ENCODE data around the gene ZNF292. TPM values are rescaled to one million over a fixed set of nuclear protein-coding genes. Genes with fewer than 3 reads are reported as not detected.

Gene ZNF292
- 10 to 100 TPM; 28.0 to 30.3 TPM for total RNA-seq

DNA sequence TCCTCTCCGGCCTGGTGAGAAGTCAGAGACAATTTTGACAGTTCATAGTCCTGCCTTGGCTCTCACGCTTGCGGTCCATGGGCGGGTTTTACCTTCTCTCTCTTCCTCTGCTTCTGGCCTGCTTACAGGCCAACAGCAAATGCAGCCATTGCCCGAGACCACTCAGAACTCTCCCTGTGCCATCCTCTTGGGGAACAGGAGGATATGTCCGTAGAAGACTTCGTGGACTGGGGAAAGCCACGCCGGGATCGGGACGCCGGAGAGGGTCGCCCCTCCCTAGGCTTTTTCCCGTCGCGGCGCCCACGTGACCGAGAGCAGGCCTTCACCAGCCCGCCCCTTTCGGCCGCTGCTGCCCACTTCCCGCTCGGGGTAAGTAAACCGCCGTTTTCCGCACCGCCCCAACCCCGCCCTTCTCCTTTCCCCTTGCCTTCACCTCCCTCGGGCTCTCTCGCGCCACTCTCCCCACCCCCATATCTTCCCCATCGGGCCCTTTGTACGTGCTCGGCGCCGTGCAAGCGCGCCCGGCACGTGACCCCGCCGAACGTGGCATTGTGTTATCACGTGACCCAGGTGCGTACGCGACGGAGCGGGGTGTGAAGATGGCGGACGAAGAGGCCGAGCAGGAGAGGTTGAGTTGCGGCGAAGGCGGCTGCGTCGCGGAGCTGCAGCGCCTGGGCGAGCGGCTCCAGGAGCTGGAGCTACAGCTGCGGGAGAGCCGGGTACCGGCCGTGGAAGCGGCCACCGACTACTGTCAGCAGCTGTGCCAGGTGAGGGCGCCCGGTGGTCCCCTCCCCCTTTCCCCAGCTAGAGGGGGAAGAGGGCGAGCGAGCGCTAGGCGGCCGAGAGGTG, at the start of gene ZNF292:
Gene ZNF292, plus strand, starts transcription at position 573 of the 849 bp plus-strand sequence. Its CDS starts 27 bp downstream, at position 600.
- no peaks in the 10 kb centered on the region for H3K9me3 ChIP-seq
- peaks cover 51% of the 10 kb centered on the region for H3K4me1 ChIP-seq
- peak; percentile 90 for ATAC-seq
- H3K27me3 ChIP-seq, result no peaks in the 10 kb centered on the region
- no peaks in the 10 kb centered on the region for H3K36me3 ChIP-seq (replicated peaks in 1 of 2; ENCODE audit: insufficient read depth in 1 of 2, low read depth in 2 of 2)
- peak; percentile 94 to 97 (median 96) for DNase-seq
- intact Hi-C loops (cut with DNase I), result no loop called here
- peak within 1 kb of the TSS; percentile 67 to 88 for H3K4me3 ChIP-seq
- WGBS, 2 donors, result 0% methylated on average over 48 to 75 of the region's 75 CpGs
- peak within 1 kb of the TSS; percentile 88 to 96 (median 94) for H3K27ac ChIP-seq
- TF ChIP-seq POLR2A (IDR thresholded peaks at IDR 0.05), result peak; percentile 39 to 76 (median 74)
- TF ChIP-seq, protein P1, sequence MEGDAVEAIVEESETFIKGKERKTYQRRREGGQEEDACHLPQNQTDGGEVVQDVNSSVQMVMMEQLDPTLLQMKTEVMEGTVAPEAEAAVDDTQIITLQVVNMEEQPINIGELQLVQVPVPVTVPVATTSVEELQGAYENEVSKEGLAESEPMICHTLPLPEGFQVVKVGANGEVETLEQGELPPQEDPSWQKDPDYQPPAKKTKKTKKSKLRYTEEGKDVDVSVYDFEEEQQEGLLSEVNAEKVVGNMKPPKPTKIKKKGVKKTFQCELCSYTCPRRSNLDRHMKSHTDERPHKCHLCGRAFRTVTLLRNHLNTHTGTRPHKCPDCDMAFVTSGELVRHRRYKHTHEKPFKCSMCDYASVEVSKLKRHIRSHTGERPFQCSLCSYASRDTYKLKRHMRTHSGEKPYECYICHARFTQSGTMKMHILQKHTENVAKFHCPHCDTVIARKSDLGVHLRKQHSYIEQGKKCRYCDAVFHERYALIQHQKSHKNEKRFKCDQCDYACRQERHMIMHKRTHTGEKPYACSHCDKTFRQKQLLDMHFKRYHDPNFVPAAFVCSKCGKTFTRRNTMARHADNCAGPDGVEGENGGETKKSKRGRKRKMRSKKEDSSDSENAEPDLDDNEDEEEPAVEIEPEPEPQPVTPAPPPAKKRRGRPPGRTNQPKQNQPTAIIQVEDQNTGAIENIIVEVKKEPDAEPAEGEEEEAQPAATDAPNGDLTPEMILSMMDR (IDR thresholded peaks at IDR 0.05), result peak in 2 of 7 experiments; percentile 13 to 14

- DNase-seq (no peak), ATAC-seq (no peak)
- H3K27me3 ChIP-seq, result no peaks in the 10 kb centered on the region
- intact Hi-C loops (cut with DNase I), result no loop called here
- no peaks in the 10 kb centered on the region for H3K4me1 ChIP-seq
- H3K4me3 ChIP-seq, result no peak overlapping the region
- no peaks in the 10 kb centered on the region for H3K9me3 ChIP-seq
- H3K27ac ChIP-seq, result no peak overlapping the region
- H3K36me3 ChIP-seq (replicated peaks in 1 of 2; ENCODE audit: insufficient read depth in 1 of 2, low read depth in 2 of 2), result no peaks in the 10 kb centered on the region
- TF ChIP-seq POLR2A (IDR thresholded peaks at IDR 0.05), result no peak
- TF ChIP-seq, protein P1 (IDR thresholded peaks at IDR 0.05), result no peak
Observed at GRCh38 chr6:87105823-87106222, 49.5 kb upstream of the ZNF292 start.

DNA sequence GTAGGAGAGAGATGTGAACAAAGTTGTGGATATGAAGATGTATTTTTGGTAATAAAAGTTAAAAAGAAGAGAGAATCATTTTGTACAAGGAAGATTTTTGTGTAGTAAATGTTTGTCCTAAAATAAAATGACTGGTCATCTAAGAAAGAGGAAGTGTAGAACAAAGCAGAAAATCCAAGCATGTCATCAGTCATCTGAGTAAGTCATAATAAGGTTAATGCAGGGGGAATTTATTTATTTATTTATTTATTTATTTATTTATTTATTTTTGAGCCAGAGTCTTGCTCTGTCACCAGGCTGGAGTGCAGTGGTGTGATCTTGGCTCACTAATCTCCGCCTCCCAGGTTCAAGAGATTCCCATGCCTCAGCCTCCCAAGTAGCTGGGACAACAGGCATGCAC, 44.7 kb upstream of the ZNF292 start:
- H3K4me1 ChIP-seq, result no peaks in the 10 kb centered on the region
- no peaks in the 10 kb centered on the region for H3K36me3 ChIP-seq (replicated peaks in 1 of 2; ENCODE audit: insufficient read depth in 1 of 2, low read depth in 2 of 2)
- 87 to 100% methylated on average over 1 of the region's 1 CpG for WGBS, 2 donors
- intact Hi-C loops (cut with DNase I), result no loop called here
- H3K9me3 ChIP-seq, result no peaks in the 10 kb centered on the region
- DNase-seq, result no peak
- TF ChIP-seq, protein P1 (IDR thresholded peaks at IDR 0.05), result no peak
- TF ChIP-seq POLR2A (IDR thresholded peaks at IDR 0.05), result no peak
- H3K4me3 ChIP-seq, result no peak overlapping the region
- H3K27ac ChIP-seq, result no peak overlapping the region
- ATAC-seq, result no peak
- no peaks in the 10 kb centered on the region for H3K27me3 ChIP-seq

GRCh38 chr6:87115402-87116135, 39.8 kb upstream of the ZNF292 start:
- ATAC-seq (no peak), DNase-seq (no peak)
- TF ChIP-seq, protein P1 (IDR thresholded peaks at IDR 0.05), result no peak
- TF ChIP-seq POLR2A (IDR thresholded peaks at IDR 0.05), result no peak
- WGBS, 2 donors, result 65 to 94% methylated on average over 2 of the region's 2 CpGs
- Histone ChIP-seq H3K9me3 (no peaks in the 10 kb centered on the region), H3K4me3 (no peak overlapping the region), H3K27me3 (no peaks in the 10 kb centered on the region), H3K36me3 (replicated peaks in 1 of 2; ENCODE audit: insufficient read depth in 1 of 2, low read depth in 2 of 2) (no peaks in the 10 kb centered on the region), H3K4me1 (no peaks in the 10 kb centered on the region), H3K27ac (no peak overlapping the region)
- intact Hi-C loops (cut with DNase I), result no loop called here
